T-cell (primary cell): ENCODE measurements around the gene CLEC4M. TPM values are rescaled to one million over a fixed set of nuclear protein-coding genes. Genes with fewer than 3 reads are reported as not detected.

Experiments
- ATAC-seq, 4 experiments: fragments of 200-7000 bp in 3 of 4; fragments of 150-1000 bp in 1 of 4; cut with Tn5 transposase; replicated peaks in 1 of 4; 1 replicate in 3 of 4; 2 replicates in 1 of 4; pipeline ENCODE4 v1.10.0; 2021; ENCODE audit warnings: moderate library complexity in 3 of 4, mild to moderate bottlenecking in 2 of 4, moderate number of reproducible peaks in 1 of 4
- CTCF ChIA-PET, 2 donors: fragments of 300-600 bp; sonication (Branson Sonifier 250); formaldehyde crosslinking; loops; one replicate each; lab custom pipeline; 2022; ENCODE audit warnings: antibody characterized with exemption in 2 of 2; lab: Charles Lee
- POLR2A ChIA-PET, 2 donors: fragments of 300-600 bp; sonication (Branson Sonifier 250); formaldehyde crosslinking; loops; one replicate each; lab custom pipeline; 2022; ENCODE audit warnings: antibody characterized with exemption in 2 of 2; lab: Charles Lee
- DNase-seq, 35 experiments: peaks; one replicate each; pipeline versions ENCODE4 v3.0.0 to v3.0.0-alpha.2; 2013 to 2023
- H3K27ac ChIP-seq: one replicate; pipeline ENCODE4 v1.5.1; 2013; ENCODE audit warnings: low read length
- H3K27me3 ChIP-seq, 2 experiments: replicated peaks in 1 of 2; 1 replicate in 1 of 2; 2 replicates in 1 of 2; pipeline versions ENCODE4 v1.6.1 to v1.7.0; 2013; ENCODE audit warnings: low read length in 1 of 2, mixed read lengths in 1 of 2; ENCODE audit not compliant: control insufficient read depth in 2 of 2, insufficient read depth in 2 of 2; ENCODE audit errors: extremely low read depth in 1 of 2
- H3K36me3 ChIP-seq, 2 donors: 1 replicate in 1 of 2; 2 replicates in 1 of 2; pipeline versions ENCODE4 v1.6.1 to v1.7.0; 2013; ENCODE audit warnings: low read length in 1 of 2; ENCODE audit not compliant: control insufficient read depth in 2 of 2, insufficient read depth in 1 of 2; ENCODE audit errors: extremely low read depth in 1 of 2
- H3K4me1 ChIP-seq, 2 experiments: 1 replicate in 1 of 2; 2 replicates in 1 of 2; pipeline versions ENCODE4 v1.6.1 to v1.7.0; 2013; ENCODE audit warnings: low read length in 2 of 2, mixed read lengths in 1 of 2; ENCODE audit not compliant: insufficient read depth in 2 of 2, control insufficient read depth in 1 of 2; ENCODE audit errors: extremely low read depth in 1 of 2
- H3K4me3 ChIP-seq, 2 donors: 1 replicate in 1 of 2; 2 replicates in 1 of 2; pipeline versions ENCODE4 v1.5.1 to v1.7.0; 2013; ENCODE audit warnings: mild to moderate bottlenecking in 2 of 2, low read length in 1 of 2, moderate library complexity in 1 of 2; ENCODE audit not compliant: control insufficient read depth in 1 of 2; ENCODE audit errors: extremely low read depth in 1 of 2
- H3K9me3 ChIP-seq: 2 replicates; pipeline ENCODE4 v1.7.0; 2013
- H3K27ac Mint-ChIP-seq, 2 donors: one replicate each; pipeline ENCODE4 v1.8.0; 2020 to 2021; ENCODE audit warnings: mild to moderate bottlenecking in 2 of 2, mixed read lengths in 2 of 2
- H3K27me3 Mint-ChIP-seq, 2 donors: one replicate each; pipeline ENCODE4 v1.8.0; 2021 to 2022; ENCODE audit warnings: mixed read lengths in 2 of 2
- H3K36me3 Mint-ChIP-seq: one replicate; pipeline ENCODE4 v1.8.0; 2021; ENCODE audit warnings: mixed read lengths
- H3K4me1 Mint-ChIP-seq, 3 donors: one replicate each; pipeline ENCODE4 v1.8.0; 2020 to 2022; ENCODE audit warnings: mixed read lengths in 3 of 3, mild to moderate bottlenecking in 1 of 3
- H3K4me3 Mint-ChIP-seq, 3 donors: one replicate each; pipeline ENCODE4 v1.8.0; 2020 to 2022; ENCODE audit warnings: mild to moderate bottlenecking in 3 of 3, mixed read lengths in 3 of 3, moderate library complexity in 3 of 3
- H3K9me3 Mint-ChIP-seq, 3 donors: one replicate each; pipeline ENCODE4 v1.8.0; 2020 to 2022; ENCODE audit warnings: mixed read lengths in 3 of 3
- WGBS: methylation state at CpG from one replicate; pipeline ENCODE4 v1.1.5; 2013; ENCODE audit warnings: missing lambda C conversion rate; ENCODE audit not compliant: insufficient coverage; 5-methylcytosine and 5-hydroxymethylcytosine counted together
- total RNA-seq, 35 experiments: library from RNA in 6 of 35; stranded (reverse) in 6 of 35; fragments of 120-200 nt in 1 of 35; gene quantifications; one replicate each; pipeline versions ENCODE4 v1.2.1 to v1.2.4 and lab custom pipeline; 2013 to 2026

The CLEC4M gene
- total RNA-seq, 5 donors from 2014 or later (not counting 1 experiment from before 2014, with no cell fraction given) = 0.20 to 0.30 TPM; not detected in 3

- H3K27me3 Mint-ChIP-seq = peaks cover 20 to 46% of the 10 kb centered on the region in 2 donors
- ChIA-PET CTCF (no interaction called here), POLR2A (no interaction called here)
- Histone ChIP-seq H3K36me3 (no peaks in the 10 kb centered on the region), H3K27me3 (peaks cover 4 to 47% of the 10 kb centered on the region in 2 experiments), H3K9me3 (no peaks in the 10 kb centered on the region), H3K27ac (no peak overlapping the region), H3K4me1 (peaks cover 2 to 19% of the 10 kb centered on the region in 2 experiments), H3K4me3 (no peak overlapping the region)
- no peak overlapping the region for H3K27ac Mint-ChIP-seq
- peaks cover 5 to 12% (median 8%) of the 10 kb centered on the region in 3 donors for H3K4me1 Mint-ChIP-seq
- DNase-seq = no peak
- H3K36me3 Mint-ChIP-seq = no peaks in the 10 kb centered on the region
- no peak overlapping the region for H3K4me3 Mint-ChIP-seq
- peaks cover 0 to 7% (median 4%) of the 10 kb centered on the region in 3 donors for H3K9me3 Mint-ChIP-seq
- ATAC-seq = no peak
Observed at GRCh38 chr19:7784856-7785255, 21.8 kb downstream of the CLEC4M start.

GRCh38 chr19:7787141-7787540, 24.1 kb downstream of the CLEC4M start:
- H3K4me3 Mint-ChIP-seq = peak overlapping the region in 1 of 3 donors; percentile 67
- POLR2A ChIA-PET = no interaction called here
- Histone ChIP-seq H3K9me3 (no peaks in the 10 kb centered on the region), H3K27me3 (peaks cover 5 to 54% of the 10 kb centered on the region in 2 experiments), H3K36me3 (no peaks in the 10 kb centered on the region), H3K27ac (no peak overlapping the region), H3K4me1 (peaks cover 2 to 19% of the 10 kb centered on the region in 2 experiments), H3K4me3 (no peak overlapping the region)
- no peaks in the 10 kb centered on the region for H3K36me3 Mint-ChIP-seq
- H3K27me3 Mint-ChIP-seq = peaks cover 20 to 48% of the 10 kb centered on the region in 2 donors
- peaks cover 5 to 13% (median 8%) of the 10 kb centered on the region in 3 donors for H3K4me1 Mint-ChIP-seq
- DNase-seq (no peak), ATAC-seq (no peak)
- no peak overlapping the region for H3K27ac Mint-ChIP-seq
- H3K9me3 Mint-ChIP-seq = peaks cover 0 to 7% (median 4%) of the 10 kb centered on the region in 3 donors
- 44% methylated on average over 6 of the region's 10 CpGs for WGBS
- CTCF ChIA-PET = interaction anchor here in 1 of 2 donors (0.6 kb wide), 1 partner anchor 219 kb away, joined by 3 read pairs; no protein-coding TSS in a partner anchor

- H3K36me3 ChIP-seq = no peaks in the 10 kb centered on the region
- Mint-ChIP-seq H3K27me3 (peaks cover 20 to 48% of the 10 kb centered on the region in 2 donors), H3K4me3 (peak overlapping the region in 1 of 3 donors; percentile 67), H3K36me3 (no peaks in the 10 kb centered on the region), H3K4me1 (peaks cover 5 to 13% (median 8%) of the 10 kb centered on the region in 3 donors), H3K27ac (no peak overlapping the region), H3K9me3 (peaks cover 0 to 7% (median 4%) of the 10 kb centered on the region in 3 donors)
- H3K4me1 ChIP-seq = peaks cover 2 to 19% of the 10 kb centered on the region in 2 experiments
- 19% methylated on average over 21 of the region's 22 CpGs for WGBS
- no peak overlapping the region for H3K4me3 ChIP-seq
- ATAC-seq (peak in 1 of 4 experiments; percentile 12), DNase-seq (no peak)
- POLR2A ChIA-PET = no interaction called here
- H3K9me3 ChIP-seq = no peaks in the 10 kb centered on the region
- CTCF ChIA-PET = interaction anchor here in 1 of 2 donors (0.6 kb wide), 1 partner anchor 219 kb away, joined by 3 read pairs; no protein-coding TSS in a partner anchor
- no peak overlapping the region for H3K27ac ChIP-seq
- H3K27me3 ChIP-seq = peaks cover 5 to 54% of the 10 kb centered on the region in 2 experiments
Observed at GRCh38 chr19:7787602-7788177, 24.6 kb downstream of the CLEC4M start.

- peak overlapping the region in 1 of 3 donors; percentile 67 for H3K4me3 Mint-ChIP-seq
- Histone ChIP-seq H3K36me3 (no peaks in the 10 kb centered on the region), H3K4me1 (peaks cover 2 to 19% of the 10 kb centered on the region in 2 experiments), H3K27me3 (peaks cover 5 to 51% of the 10 kb centered on the region in 2 experiments), H3K4me3 (no peak overlapping the region), H3K27ac (no peak overlapping the region), H3K9me3 (no peaks in the 10 kb centered on the region)
- peak in 1 of 35 experiments; percentile 11 for DNase-seq
- H3K36me3 Mint-ChIP-seq = no peaks in the 10 kb centered on the region
- peaks cover 20 to 47% of the 10 kb centered on the region in 2 donors for H3K27me3 Mint-ChIP-seq
- WGBS = 7% methylated on average over 53 of the region's 67 CpGs
- ChIA-PET POLR2A (no interaction called here), CTCF (interaction anchor here in 1 of 2 donors (0.6 kb wide), 1 partner anchor 89 kb away, joined by 4 read pairs; no protein-coding TSS in a partner anchor)
- peaks cover 0 to 7% (median 4%) of the 10 kb centered on the region in 3 donors for H3K9me3 Mint-ChIP-seq
- peak in 2 of 4 experiments; percentile 41 to 56 for ATAC-seq
- H3K27ac Mint-ChIP-seq = no peak overlapping the region
- H3K4me1 Mint-ChIP-seq = peaks cover 5 to 13% (median 8%) of the 10 kb centered on the region in 3 donors
Observed at GRCh38 chr19:7788178-7788932, 25.3 kb downstream of the CLEC4M start.

GRCh38 chr19:7788933-7789323, 25.9 kb downstream of the CLEC4M start:
- Mint-ChIP-seq H3K36me3 (no peaks in the 10 kb centered on the region), H3K4me3 (peak overlapping the region; percentile 47 to 74 (median 63)), H3K27ac (no peak overlapping the region), H3K4me1 (peaks cover 5 to 13% (median 8%) of the 10 kb centered on the region in 3 donors), H3K9me3 (peaks cover 0 to 7% (median 4%) of the 10 kb centered on the region in 3 donors), H3K27me3 (peaks cover 15 to 42% of the 10 kb centered on the region in 2 donors)
- ATAC-seq = peak in 2 of 4 experiments; percentile 22 to 25
- H3K9me3 ChIP-seq = no peaks in the 10 kb centered on the region
- WGBS = 4% methylated on average over 14 of the region's 23 CpGs
- peaks cover 7 to 45% of the 10 kb centered on the region in 2 experiments for H3K27me3 ChIP-seq
- ChIA-PET CTCF (interaction anchor here in 1 of 2 donors (0.6 kb wide), 1 partner anchor 89 kb away, joined by 4 read pairs; no protein-coding TSS in a partner anchor), POLR2A (no interaction called here)
- H3K4me3 ChIP-seq = peak overlapping the region in 1 of 2 donors; percentile 25
- no peaks in the 10 kb centered on the region for H3K36me3 ChIP-seq
- no peak for DNase-seq
- H3K4me1 ChIP-seq = peaks cover 2 to 19% of the 10 kb centered on the region in 2 experiments
- no peak overlapping the region for H3K27ac ChIP-seq

- DNase-seq (peak in 34 of 35 experiments; percentile 10 to 61 (median 44)), ATAC-seq (peak; percentile 67 to 83 (median 76))
- H3K9me3 ChIP-seq = no peaks in the 10 kb centered on the region
- CTCF ChIA-PET = no interaction called here
- H3K4me3 ChIP-seq = peak overlapping the region; percentile 24 to 25
- H3K27me3 ChIP-seq = peaks cover 5 to 43% of the 10 kb centered on the region in 2 experiments
- H3K36me3 Mint-ChIP-seq = no peaks in the 10 kb centered on the region
- no peak overlapping the region for H3K27ac Mint-ChIP-seq
- peak overlapping the region; percentile 47 to 74 (median 63) for H3K4me3 Mint-ChIP-seq
- H3K4me1 Mint-ChIP-seq = peaks cover 5 to 13% (median 8%) of the 10 kb centered on the region in 3 donors
- no peak overlapping the region for H3K27ac ChIP-seq
- H3K36me3 ChIP-seq = no peaks in the 10 kb centered on the region
- H3K27me3 Mint-ChIP-seq = peaks cover 13 to 39% of the 10 kb centered on the region in 2 donors
- H3K9me3 Mint-ChIP-seq = peaks cover 0 to 7% (median 4%) of the 10 kb centered on the region in 3 donors
- POLR2A ChIA-PET = no interaction called here
- 5% methylated on average over 21 of the region's 31 CpGs for WGBS
- H3K4me1 ChIP-seq = peaks cover 2 to 19% of the 10 kb centered on the region in 2 experiments
Observed at GRCh38 chr19:7789447-7789846, 26.4 kb downstream of the CLEC4M start.
